Neural progenitor cell (in vitro differentiated cells): ENCODE results near the gene NSD1. TPM values are rescaled to one million over a fixed set of nuclear protein-coding genes. Genes with fewer than 3 reads are reported as not detected.
"Not testable (repeated sequence)": the region's sequence is repeated elsewhere in the genome, so short reads cannot be mapped to it uniquely, and the experiment has no call there.

Source experiments
- DNase-seq: peaks from one replicate; pipeline ENCODE4 v3.0.0-alpha.2; 2016; ENCODE audit warnings: low spot score
- H2AFZ ChIP-seq: fragments of 200-600 bp; sonication (generic); replicated peaks from 2 replicates; pipeline ENCODE4 v1.6.1; 2016; ENCODE audit warnings: antibody characterized with exemption
- H3F3A ChIP-seq: fragments of 200-600 bp; sonication (generic); 2 replicates; pipeline ENCODE4 v1.6.1; 2016; ENCODE audit warnings: antibody characterized with exemption, low read depth
- H3K27ac ChIP-seq: fragments of 200-600 bp; sonication (generic); 2 replicates; pipeline ENCODE4 v1.5.1; 2016; ENCODE audit warnings: mild to moderate bottlenecking
- H3K27me3 ChIP-seq: fragments of 200-600 bp; sonication (generic); 2 replicates; pipeline ENCODE4 v1.6.1; 2016; ENCODE audit warnings: mild to moderate bottlenecking, moderate library complexity
- H3K36me3 ChIP-seq: fragments of 200-600 bp; sonication (generic); 2 replicates; pipeline ENCODE4 v1.5.1; 2016
- H3K4me1 ChIP-seq: fragments of 200-600 bp; sonication (generic); 2 replicates; pipeline ENCODE4 v1.6.1; 2016; ENCODE audit warnings: mixed run types
- H3K4me2 ChIP-seq: fragments of 200-600 bp; sonication (generic); 2 replicates; pipeline ENCODE4 v1.6.1; 2016
- H3K4me3 ChIP-seq: fragments of 200-600 bp; sonication (generic); 2 replicates; pipeline ENCODE4 v1.5.1; 2016
- H3K79me2 ChIP-seq: fragments of 200-600 bp; sonication (generic); 2 replicates; pipeline ENCODE4 v1.6.1; 2016; ENCODE audit warnings: low read depth
- H3K9ac ChIP-seq: fragments of 200-600 bp; sonication (generic); 2 replicates; pipeline ENCODE4 v1.6.1; 2016
- H3K9me3 ChIP-seq: fragments of 200-600 bp; sonication (generic); 2 replicates; pipeline ENCODE4 v1.5.1; 2016; ENCODE audit warnings: low read depth
- H4K20me1 ChIP-seq: fragments of 200-600 bp; sonication (generic); 2 replicates; pipeline ENCODE4 v1.6.1; 2016; ENCODE audit warnings: low read depth
- H3K27ac Mint-ChIP-seq: 3 replicates; pipeline ENCODE4 v1.8.0; 2021; ENCODE audit warnings: mixed read lengths
- H3K27me3 Mint-ChIP-seq: 2 replicates; pipeline ENCODE4 v1.8.0; 2022; ENCODE audit warnings: low read depth, mild to moderate bottlenecking, inconsistent platforms, moderate library complexity, mixed read lengths; ENCODE audit not compliant: insufficient read depth
- H3K36me3 Mint-ChIP-seq: 3 replicates; pipeline ENCODE4 v1.8.0; 2021; ENCODE audit warnings: mixed read lengths
- H3K4me1 Mint-ChIP-seq: 3 replicates; pipeline ENCODE4 v1.8.0; 2021; ENCODE audit warnings: mixed read lengths
- H3K4me3 Mint-ChIP-seq: 3 replicates; pipeline ENCODE4 v1.8.0; 2021; ENCODE audit warnings: mild to moderate bottlenecking, moderate library complexity, mixed read lengths
- H3K9me3 Mint-ChIP-seq: 3 replicates; pipeline ENCODE4 v1.8.0; 2020; ENCODE audit warnings: mixed read lengths
- EZH2 ChIP-seq: fragments of 200-600 bp; sonication (generic); IDR thresholded peaks from 2 replicates; pipeline ENCODE4 v1.6.1; 2017; ENCODE audit warnings: antibody characterized with exemption, mild to moderate bottlenecking, moderate library complexity
- EZH2phosphoT487 ChIP-seq: fragments of 200-600 bp; sonication (generic); IDR thresholded peaks from 2 replicates; pipeline ENCODE4 v1.6.1; 2017; ENCODE audit warnings: antibody characterized with exemption
- total RNA-seq: library from RNA; depleted of rRNA; stranded (reverse); fragments of >200 nt; gene quantifications from 2 replicates; pipeline ENCODE4 v1.2.3, GENCODE V29; 2015; ENCODE audit warnings: low replicate concordance
- TF ChIP-seq, protein P1 (sequence below): fragments of 200-600 bp; sonication (generic); IDR thresholded peaks from 2 replicates; pipeline ENCODE4 v1.5.1; 2017; ENCODE audit warnings: antibody characterized with exemption, mild to moderate bottlenecking

NSD1 gene
- total RNA-seq, 1 donor from 2014 or later, result 114 TPM

DNA sequence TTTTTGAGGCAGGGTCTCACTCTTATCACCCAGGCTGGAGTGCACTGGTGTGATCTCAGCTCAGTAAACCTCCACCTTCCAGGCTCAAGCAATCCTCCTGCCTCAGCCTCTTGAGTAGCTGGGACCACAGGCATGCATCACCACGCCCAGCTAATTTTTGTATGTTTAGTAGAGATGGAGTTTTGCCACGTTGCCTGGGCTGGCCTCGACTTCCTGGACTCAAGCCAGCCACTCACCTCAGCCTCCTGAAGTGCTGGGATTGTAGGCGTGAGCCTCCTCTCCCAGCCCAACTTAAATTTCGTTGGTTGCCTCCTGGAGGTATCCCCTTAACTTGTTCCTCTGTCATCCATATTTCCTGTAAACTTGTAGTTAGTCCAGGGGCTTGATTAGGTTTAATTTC is 122.7 kb downstream of the NSD1 start:
- no peak overlapping the region for H3K4me3 ChIP-seq
- Mint-ChIP-seq H3K9me3 (no peaks in the 10 kb centered on the region), H3K36me3 (peaks cover 24% of the 10 kb centered on the region), H3K27me3 (no peaks in the 10 kb centered on the region), H3K4me3 (no peak overlapping the region), H3K27ac (no peak overlapping the region), H3K4me1 (no peaks in the 10 kb centered on the region)
- peaks cover 55% of the 10 kb centered on the region for H3K79me2 ChIP-seq
- no peak overlapping the region for H2AFZ ChIP-seq
- peaks cover 25% of the 10 kb centered on the region for H3F3A ChIP-seq
- no peak overlapping the region for H3K9ac ChIP-seq
- H3K36me3 ChIP-seq, result peaks cover 18% of the 10 kb centered on the region
- no peaks in the 10 kb centered on the region for H3K4me1 ChIP-seq
- H4K20me1 ChIP-seq, result peaks cover 13% of the 10 kb centered on the region
- no peak overlapping the region for H3K27ac ChIP-seq
- DNase-seq, result no peak
- TF ChIP-seq EZH2 (no peak), EZH2phosphoT487 (no peak)
- TF ChIP-seq, protein P1, sequence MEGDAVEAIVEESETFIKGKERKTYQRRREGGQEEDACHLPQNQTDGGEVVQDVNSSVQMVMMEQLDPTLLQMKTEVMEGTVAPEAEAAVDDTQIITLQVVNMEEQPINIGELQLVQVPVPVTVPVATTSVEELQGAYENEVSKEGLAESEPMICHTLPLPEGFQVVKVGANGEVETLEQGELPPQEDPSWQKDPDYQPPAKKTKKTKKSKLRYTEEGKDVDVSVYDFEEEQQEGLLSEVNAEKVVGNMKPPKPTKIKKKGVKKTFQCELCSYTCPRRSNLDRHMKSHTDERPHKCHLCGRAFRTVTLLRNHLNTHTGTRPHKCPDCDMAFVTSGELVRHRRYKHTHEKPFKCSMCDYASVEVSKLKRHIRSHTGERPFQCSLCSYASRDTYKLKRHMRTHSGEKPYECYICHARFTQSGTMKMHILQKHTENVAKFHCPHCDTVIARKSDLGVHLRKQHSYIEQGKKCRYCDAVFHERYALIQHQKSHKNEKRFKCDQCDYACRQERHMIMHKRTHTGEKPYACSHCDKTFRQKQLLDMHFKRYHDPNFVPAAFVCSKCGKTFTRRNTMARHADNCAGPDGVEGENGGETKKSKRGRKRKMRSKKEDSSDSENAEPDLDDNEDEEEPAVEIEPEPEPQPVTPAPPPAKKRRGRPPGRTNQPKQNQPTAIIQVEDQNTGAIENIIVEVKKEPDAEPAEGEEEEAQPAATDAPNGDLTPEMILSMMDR, result no peak
- no peak overlapping the region for H3K4me2 ChIP-seq
- no peaks in the 10 kb centered on the region for H3K27me3 ChIP-seq
- H3K9me3 ChIP-seq, result no peaks in the 10 kb centered on the region

DNA sequence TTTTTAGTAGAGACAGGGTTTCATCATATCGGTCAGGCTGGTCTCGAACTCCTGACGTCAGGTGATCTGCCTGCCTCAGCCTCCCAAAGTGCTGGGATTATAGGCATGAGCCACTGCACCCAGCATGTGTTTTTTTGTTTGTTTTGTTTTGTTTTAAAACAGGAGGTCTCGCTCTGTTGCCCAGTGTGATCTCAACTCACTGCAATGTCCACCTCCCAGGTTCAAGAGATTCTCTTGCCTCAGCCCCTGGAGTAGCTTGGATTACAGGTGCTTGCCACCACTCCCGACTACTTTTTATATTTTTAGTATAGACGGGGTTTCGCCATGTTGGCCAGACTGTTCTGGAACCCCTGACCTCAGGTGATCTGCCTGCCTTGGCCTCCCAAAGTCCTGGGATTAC is 125.1 kb downstream of the NSD1 start:
- H3K4me3 ChIP-seq, H3K4me1 Mint-ChIP-seq, H3K27me3 ChIP-seq, H4K20me1 ChIP-seq, H3K4me2 ChIP-seq, H3K27ac Mint-ChIP-seq, DNase-seq, H3K9me3 Mint-ChIP-seq, H2AFZ ChIP-seq, H3K4me1 ChIP-seq, H3K9me3 ChIP-seq, H3K4me3 Mint-ChIP-seq, H3K27me3 Mint-ChIP-seq, H3K9ac ChIP-seq: not testable (repeated sequence)
- H3F3A ChIP-seq, result peaks cover 41% of the 10 kb centered on the region
- peaks cover 31% of the 10 kb centered on the region for H3K36me3 ChIP-seq
- peaks cover 24% of the 10 kb centered on the region for H3K36me3 Mint-ChIP-seq
- peaks cover 38% of the 10 kb centered on the region for H3K79me2 ChIP-seq
- peak overlapping the region; percentile 53 for H3K27ac ChIP-seq

DNA sequence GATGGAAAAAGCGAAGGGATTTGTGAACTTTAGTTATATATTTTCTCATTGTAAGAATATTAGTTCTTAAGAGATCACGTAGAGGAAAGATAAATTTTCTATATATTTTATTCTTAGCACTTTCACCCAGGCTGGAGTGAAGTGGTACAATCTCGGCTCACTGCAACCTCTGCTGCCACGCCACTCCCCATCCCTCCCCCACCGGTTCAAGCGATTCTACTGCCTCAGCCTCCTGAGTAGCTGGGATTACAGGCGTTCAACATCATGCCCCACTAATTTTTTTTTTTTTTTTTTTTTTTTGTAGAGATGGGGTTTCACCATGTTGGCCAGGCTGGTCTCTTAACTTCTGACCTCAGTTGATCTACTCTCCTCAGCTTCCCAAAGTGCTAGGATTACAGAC is 127.4 kb downstream of the NSD1 start:
- peaks cover 32% of the 10 kb centered on the region for H3K36me3 ChIP-seq
- H3K36me3 Mint-ChIP-seq, result peaks cover 27% of the 10 kb centered on the region

DNA sequence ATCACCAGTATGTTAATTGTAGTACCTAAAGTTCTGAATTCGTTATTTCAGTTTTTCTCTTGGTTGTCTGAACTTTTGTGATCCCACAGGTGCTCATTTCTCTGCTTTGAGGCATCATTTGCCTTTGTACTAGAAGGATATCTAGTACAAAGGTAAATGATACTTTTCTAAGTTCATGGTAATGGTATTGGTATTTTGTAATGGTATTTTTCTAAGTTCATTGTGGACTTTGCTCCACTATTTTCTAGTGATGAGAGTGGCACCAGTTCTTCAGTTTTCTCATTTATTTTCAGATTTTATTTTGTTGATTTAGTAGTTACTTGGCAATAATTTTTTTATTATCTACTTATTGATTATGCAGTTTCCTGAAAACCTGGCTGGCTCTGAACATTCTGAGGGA is 127.9 kb downstream of the NSD1 start:
- Histone ChIP-seq H3K9me3 (no peaks in the 10 kb centered on the region), H4K20me1 (no peaks in the 10 kb centered on the region), H3K9ac (no peak overlapping the region), H3K4me2 (no peak overlapping the region), H3K36me3 (peaks cover 32% of the 10 kb centered on the region), H3K4me3 (no peak overlapping the region), H3K27me3 (no peaks in the 10 kb centered on the region), H3F3A (peaks cover 34% of the 10 kb centered on the region), H2AFZ (no peak overlapping the region), H3K27ac (no peak overlapping the region), H3K79me2 (peaks cover 14% of the 10 kb centered on the region), H3K4me1 (no peaks in the 10 kb centered on the region)
- Mint-ChIP-seq H3K27me3 (no peaks in the 10 kb centered on the region), H3K27ac (no peak overlapping the region), H3K4me1 (no peaks in the 10 kb centered on the region), H3K36me3 (peaks cover 28% of the 10 kb centered on the region), H3K4me3 (no peak overlapping the region), H3K9me3 (no peaks in the 10 kb centered on the region)
- DNase-seq, result no peak
- TF ChIP-seq, protein P1, result no peak
- TF ChIP-seq EZH2 (no peak), EZH2phosphoT487 (no peak)

More for the DNA sequence above, 127.4 kb downstream of the NSD1 start:
- Histone ChIP-seq H3K79me2 (peaks cover 18% of the 10 kb centered on the region), H3F3A (peaks cover 34% of the 10 kb centered on the region), H3K9ac (no peak overlapping the region), H3K4me2 (no peak overlapping the region), H4K20me1 (no peaks in the 10 kb centered on the region), H3K9me3 (no peaks in the 10 kb centered on the region), H3K27ac (peak overlapping the region; percentile 55), H3K27me3 (no peaks in the 10 kb centered on the region), H3K4me3 (no peak overlapping the region), H2AFZ (no peak overlapping the region), H3K4me1 (no peaks in the 10 kb centered on the region)
- no peak overlapping the region for H3K4me3 Mint-ChIP-seq
- H3K4me1 Mint-ChIP-seq, result no peaks in the 10 kb centered on the region
- H3K9me3 Mint-ChIP-seq, result no peaks in the 10 kb centered on the region
- H3K27ac Mint-ChIP-seq, result no peak overlapping the region
- DNase-seq, result no peak
- TF ChIP-seq, protein P1, result no peak
- TF ChIP-seq EZH2phosphoT487 (no peak), EZH2 (no peak)
- no peaks in the 10 kb centered on the region for H3K27me3 Mint-ChIP-seq
